ENCODE data around the gene SRC. TPM values are rescaled to one million over a fixed set of nuclear protein-coding genes. Genes with fewer than 3 reads are reported as not detected.
A peak's percentile ranks its signal among the peaks of the same experiment; 100 is the strongest.

Gene SRC
- total and polyA plus RNA-seq, 3 experiments from 2014 or later, result 1.2 to 2.7 (median 2.4) TPM

GRCh38 chr20:37373020-37373598 lies 27.2 kb downstream of the SRC start:
- ChIA-PET CTCF (interaction anchor here (1.6 kb wide), 1 partner anchor 12 kb away, joined by 6 read pairs; no protein-coding TSS in a partner anchor), POLR2A (no interaction called here)
- peaks cover 0 to 10% (median 7%) of the 10 kb centered on the region in 3 donors for H3K4me1 Mint-ChIP-seq
- Histone ChIP-seq H3K36me3 (ENCODE audit: insufficient read depth, low read length) (no peaks in the 10 kb centered on the region), H3K27me3 (ENCODE audit: insufficient read depth, low read length, poor library complexity, severe bottlenecking) (no peaks in the 10 kb centered on the region), H3K27ac (ENCODE audit: low read depth, low read length) (no peak overlapping the region), H3K9me3 (ENCODE audit: low read length) (no peaks in the 10 kb centered on the region), H3K4me1 (ENCODE audit: insufficient read depth, low read length) (no peaks in the 10 kb centered on the region), H3K4me3 (ENCODE audit: low read length) (no peak overlapping the region)
- H3K27me3 Mint-ChIP-seq, result no peaks in the 10 kb centered on the region
- H3K4me3 Mint-ChIP-seq, result no peak overlapping the region
- H3K9me3 Mint-ChIP-seq, result no peaks in the 10 kb centered on the region
- H3K27ac Mint-ChIP-seq, result no peak overlapping the region
- no peak for DNase-seq
- peaks cover 0 to 3% (median 0%) of the 10 kb centered on the region in 3 donors for H3K36me3 Mint-ChIP-seq

- Mint-ChIP-seq H3K36me3 (peaks cover 0 to 3% (median 0%) of the 10 kb centered on the region in 3 donors), H3K27me3 (no peaks in the 10 kb centered on the region), H3K9me3 (no peaks in the 10 kb centered on the region), H3K4me1 (peaks cover 0 to 10% (median 7%) of the 10 kb centered on the region in 3 donors), H3K27ac (no peak overlapping the region), H3K4me3 (no peak overlapping the region)
- CTCF ChIA-PET, result no interaction called here
- DNase-seq, result no peak
- Histone ChIP-seq H3K27me3 (ENCODE audit: insufficient read depth, low read length, poor library complexity, severe bottlenecking) (no peaks in the 10 kb centered on the region), H3K4me1 (ENCODE audit: insufficient read depth, low read length) (no peaks in the 10 kb centered on the region), H3K36me3 (ENCODE audit: insufficient read depth, low read length) (no peaks in the 10 kb centered on the region), H3K27ac (ENCODE audit: low read depth, low read length) (no peak overlapping the region), H3K9me3 (ENCODE audit: low read length) (no peaks in the 10 kb centered on the region), H3K4me3 (ENCODE audit: low read length) (no peak overlapping the region)
- POLR2A ChIA-PET, result no interaction called here
These were observed 29.3 kb downstream of the SRC start for GRCh38 chr20:37375227-37375626.

- Mint-ChIP-seq H3K4me1 (peaks cover 0 to 10% (median 7%) of the 10 kb centered on the region in 3 donors), H3K27ac (no peak overlapping the region), H3K4me3 (no peak overlapping the region), H3K9me3 (no peaks in the 10 kb centered on the region), H3K27me3 (no peaks in the 10 kb centered on the region), H3K36me3 (peaks cover 0 to 3% (median 0%) of the 10 kb centered on the region in 3 donors)
- Histone ChIP-seq H3K4me3 (ENCODE audit: low read length) (no peak overlapping the region), H3K27ac (ENCODE audit: low read depth, low read length) (no peak overlapping the region), H3K9me3 (ENCODE audit: low read length) (no peaks in the 10 kb centered on the region), H3K27me3 (ENCODE audit: insufficient read depth, low read length, poor library complexity, severe bottlenecking) (no peaks in the 10 kb centered on the region), H3K4me1 (ENCODE audit: insufficient read depth, low read length) (no peaks in the 10 kb centered on the region), H3K36me3 (ENCODE audit: insufficient read depth, low read length) (no peaks in the 10 kb centered on the region)
- no peak for DNase-seq
- CTCF ChIA-PET, result no interaction called here
- POLR2A ChIA-PET, result no interaction called here
These were observed 30.4 kb downstream of the SRC start for GRCh38 chr20:37376324-37376723.

GRCh38 chr20:37376791-37377190 lies 30.9 kb downstream of the SRC start:
- H3K27ac ChIP-seq (ENCODE audit: low read depth, low read length), result no peak overlapping the region
- no peaks in the 10 kb centered on the region for H3K4me1 ChIP-seq (ENCODE audit: insufficient read depth, low read length)
- CTCF ChIA-PET, result no interaction called here
- POLR2A ChIA-PET, result no interaction called here
- Mint-ChIP-seq H3K9me3 (no peaks in the 10 kb centered on the region), H3K36me3 (peaks cover 0 to 3% (median 0%) of the 10 kb centered on the region in 3 donors), H3K27me3 (no peaks in the 10 kb centered on the region), H3K4me1 (peaks cover 0 to 10% (median 7%) of the 10 kb centered on the region in 3 donors), H3K4me3 (no peak overlapping the region), H3K27ac (peak overlapping the region in 2 of 8 donors; percentile 19 to 63)
- H3K27me3 ChIP-seq (ENCODE audit: insufficient read depth, low read length, poor library complexity, severe bottlenecking), result no peaks in the 10 kb centered on the region
- no peaks in the 10 kb centered on the region for H3K36me3 ChIP-seq (ENCODE audit: insufficient read depth, low read length)
- DNase-seq, result no peak
- H3K9me3 ChIP-seq (ENCODE audit: low read length), result no peaks in the 10 kb centered on the region
- H3K4me3 ChIP-seq (ENCODE audit: low read length), result no peak overlapping the region

GRCh38 chr20:37377346-37378081 lies 31.6 kb downstream of the SRC start:
- CTCF ChIA-PET, result no interaction called here
- H3K4me3 Mint-ChIP-seq, result no peak overlapping the region
- no peaks in the 10 kb centered on the region for H3K9me3 ChIP-seq (ENCODE audit: low read length)
- no peaks in the 10 kb centered on the region for H3K36me3 ChIP-seq (ENCODE audit: insufficient read depth, low read length)
- H3K27ac Mint-ChIP-seq, result peak overlapping the region in 2 of 8 donors; percentile 19 to 63
- H3K27me3 Mint-ChIP-seq, result no peaks in the 10 kb centered on the region
- H3K27me3 ChIP-seq (ENCODE audit: insufficient read depth, low read length, poor library complexity, severe bottlenecking), result no peaks in the 10 kb centered on the region
- no peak for DNase-seq
- H3K27ac ChIP-seq (ENCODE audit: low read depth, low read length), result no peak overlapping the region
- H3K9me3 Mint-ChIP-seq, result no peaks in the 10 kb centered on the region
- no peaks in the 10 kb centered on the region for H3K4me1 ChIP-seq (ENCODE audit: insufficient read depth, low read length)
- H3K36me3 Mint-ChIP-seq, result peaks cover 0 to 3% (median 0%) of the 10 kb centered on the region in 3 donors
- H3K4me1 Mint-ChIP-seq, result peaks cover 0 to 10% (median 7%) of the 10 kb centered on the region in 3 donors
- H3K4me3 ChIP-seq (ENCODE audit: low read length), result no peak overlapping the region
- POLR2A ChIA-PET, result no interaction called here

GRCh38 chr20:37378420-37378784 lies 32.5 kb downstream of the SRC start:
- Histone ChIP-seq H3K27me3 (ENCODE audit: insufficient read depth, low read length, poor library complexity, severe bottlenecking) (no peaks in the 10 kb centered on the region), H3K9me3 (ENCODE audit: low read length) (no peaks in the 10 kb centered on the region), H3K4me3 (ENCODE audit: low read length) (no peak overlapping the region), H3K4me1 (ENCODE audit: insufficient read depth, low read length) (no peaks in the 10 kb centered on the region), H3K27ac (ENCODE audit: low read depth, low read length) (peak overlapping the region; percentile 73), H3K36me3 (ENCODE audit: insufficient read depth, low read length) (no peaks in the 10 kb centered on the region)
- ChIA-PET POLR2A (no interaction called here), CTCF (interaction anchor here (0.6 kb wide), 1 partner anchor 46 kb away, joined by 3 read pairs; no protein-coding TSS in a partner anchor)
- peaks cover 0 to 10% (median 7%) of the 10 kb centered on the region in 3 donors for H3K4me1 Mint-ChIP-seq
- no peaks in the 10 kb centered on the region for H3K27me3 Mint-ChIP-seq
- no peaks in the 10 kb centered on the region for H3K9me3 Mint-ChIP-seq
- H3K4me3 Mint-ChIP-seq, result no peak overlapping the region
- no peak for DNase-seq
- H3K27ac Mint-ChIP-seq, result peak overlapping the region in 1 of 8 donors; percentile 63
- peaks cover 0 to 3% (median 0%) of the 10 kb centered on the region in 3 donors for H3K36me3 Mint-ChIP-seq

- Histone ChIP-seq H3K27me3 (ENCODE audit: insufficient read depth, low read length, poor library complexity, severe bottlenecking) (no peaks in the 10 kb centered on the region), H3K4me3 (ENCODE audit: low read length) (no peak overlapping the region), H3K27ac (ENCODE audit: low read depth, low read length) (peak overlapping the region; percentile 73), H3K9me3 (ENCODE audit: low read length) (no peaks in the 10 kb centered on the region), H3K36me3 (ENCODE audit: insufficient read depth, low read length) (no peaks in the 10 kb centered on the region), H3K4me1 (ENCODE audit: insufficient read depth, low read length) (no peaks in the 10 kb centered on the region)
- H3K36me3 Mint-ChIP-seq, result peaks cover 0 to 3% (median 0%) of the 10 kb centered on the region in 3 donors
- ChIA-PET CTCF (no interaction called here), POLR2A (no interaction called here)
- H3K4me1 Mint-ChIP-seq, result peaks cover 0 to 10% (median 7%) of the 10 kb centered on the region in 3 donors
- H3K27ac Mint-ChIP-seq, result peak overlapping the region in 1 of 8 donors; percentile 75
- H3K27me3 Mint-ChIP-seq, result no peaks in the 10 kb centered on the region
- no peak overlapping the region for H3K4me3 Mint-ChIP-seq
- DNase-seq, result no peak
- H3K9me3 Mint-ChIP-seq, result no peaks in the 10 kb centered on the region
These were observed 33.1 kb downstream of the SRC start for GRCh38 chr20:37378785-37379598.

Data from CD8-positive, alpha-beta memory T cell (primary cell).